ENCODE results near the gene SLC35F3.

Gene SLC35F3

DNA sequence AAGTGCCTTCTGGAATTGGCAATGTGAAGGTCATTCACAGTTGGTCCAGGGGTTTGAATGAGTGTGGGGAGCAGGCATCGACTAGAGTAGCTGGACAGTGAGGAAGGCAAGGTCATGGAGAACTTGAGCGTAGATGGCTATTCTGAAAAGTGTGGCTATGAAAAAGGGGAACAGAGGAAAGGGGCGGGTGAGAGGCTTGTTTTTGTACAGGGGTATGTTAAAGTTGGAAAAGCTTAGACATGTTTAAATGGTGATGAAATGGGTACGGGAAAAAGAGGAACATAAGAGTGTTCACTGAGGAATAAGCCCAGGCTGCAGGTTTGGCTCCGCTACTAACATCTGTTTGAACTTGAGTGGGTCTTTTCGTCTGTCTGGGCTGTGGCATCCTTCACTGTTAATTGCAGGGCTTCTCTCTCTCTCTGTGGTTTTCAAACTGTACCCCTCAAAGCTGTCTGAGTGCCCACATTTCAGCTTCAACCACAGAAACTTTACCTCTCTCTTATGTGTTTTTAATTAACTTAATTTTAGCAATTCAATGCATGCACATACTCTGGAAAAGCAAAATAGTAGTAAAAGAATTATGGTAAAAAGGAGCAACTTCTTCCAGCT is 398.0 kb downstream of the SLC35F3 start:
- no peak for DNase-seq

DNA sequence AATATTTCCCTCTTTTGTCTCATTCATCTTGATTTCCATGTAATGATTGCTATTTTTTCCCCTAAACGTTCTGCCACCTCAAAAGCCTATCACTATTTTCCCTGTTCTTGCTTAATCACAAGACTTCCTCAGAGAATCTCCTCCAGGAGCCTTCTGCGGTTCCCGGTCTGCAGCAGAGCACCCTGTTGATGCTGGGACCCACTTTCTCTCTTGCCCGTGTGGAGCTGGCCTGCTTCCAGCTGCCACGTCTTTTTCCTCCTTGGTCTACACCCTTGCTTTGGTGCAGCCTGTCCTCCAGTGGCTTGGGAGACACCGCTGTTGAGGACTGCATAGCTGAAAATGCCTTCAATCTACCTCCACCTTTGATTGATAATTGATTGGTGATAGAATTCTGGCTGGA is 398.8 kb downstream of the SLC35F3 start:
- DNase-seq: no peak

DNA sequence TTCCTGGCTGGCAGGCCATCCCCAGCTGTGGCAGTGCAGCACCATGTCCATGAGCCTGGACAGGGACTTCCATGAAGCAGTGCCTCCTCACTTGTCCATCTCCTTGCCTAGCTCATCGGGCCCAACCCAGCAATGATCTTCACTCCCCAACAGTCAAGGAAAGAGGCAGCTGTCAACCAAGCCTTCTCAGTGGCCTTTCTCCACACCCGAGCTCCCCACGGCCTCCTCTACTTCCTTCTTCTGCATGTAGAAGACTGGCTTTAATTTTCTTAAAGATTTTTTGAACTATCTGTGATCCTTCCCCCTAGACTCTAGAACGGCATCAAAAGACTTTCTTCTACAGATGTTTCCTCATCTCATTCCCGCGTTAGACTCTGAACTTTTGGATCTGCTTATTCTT is 403.2 kb downstream of the SLC35F3 start:
- no peak for DNase-seq

DNA sequence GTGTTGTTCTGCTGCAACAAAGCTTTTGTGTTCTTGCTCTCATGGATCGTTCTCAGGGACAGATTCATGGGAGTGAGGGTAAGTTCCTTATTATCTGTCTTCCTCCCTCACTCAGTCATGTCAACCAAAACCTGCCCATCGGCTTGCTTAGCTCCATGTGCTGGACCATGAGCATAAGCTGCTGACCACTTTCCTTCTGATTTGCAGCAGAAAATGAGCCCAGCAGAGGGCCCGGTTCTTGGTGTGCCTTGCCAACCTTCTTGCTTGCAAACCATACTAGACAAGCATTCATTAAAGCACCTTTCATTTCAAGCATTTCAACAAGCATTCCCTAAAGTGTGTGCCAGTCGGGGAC is 404.7 kb downstream of the SLC35F3 start:
- no peak for DNase-seq

DNA sequence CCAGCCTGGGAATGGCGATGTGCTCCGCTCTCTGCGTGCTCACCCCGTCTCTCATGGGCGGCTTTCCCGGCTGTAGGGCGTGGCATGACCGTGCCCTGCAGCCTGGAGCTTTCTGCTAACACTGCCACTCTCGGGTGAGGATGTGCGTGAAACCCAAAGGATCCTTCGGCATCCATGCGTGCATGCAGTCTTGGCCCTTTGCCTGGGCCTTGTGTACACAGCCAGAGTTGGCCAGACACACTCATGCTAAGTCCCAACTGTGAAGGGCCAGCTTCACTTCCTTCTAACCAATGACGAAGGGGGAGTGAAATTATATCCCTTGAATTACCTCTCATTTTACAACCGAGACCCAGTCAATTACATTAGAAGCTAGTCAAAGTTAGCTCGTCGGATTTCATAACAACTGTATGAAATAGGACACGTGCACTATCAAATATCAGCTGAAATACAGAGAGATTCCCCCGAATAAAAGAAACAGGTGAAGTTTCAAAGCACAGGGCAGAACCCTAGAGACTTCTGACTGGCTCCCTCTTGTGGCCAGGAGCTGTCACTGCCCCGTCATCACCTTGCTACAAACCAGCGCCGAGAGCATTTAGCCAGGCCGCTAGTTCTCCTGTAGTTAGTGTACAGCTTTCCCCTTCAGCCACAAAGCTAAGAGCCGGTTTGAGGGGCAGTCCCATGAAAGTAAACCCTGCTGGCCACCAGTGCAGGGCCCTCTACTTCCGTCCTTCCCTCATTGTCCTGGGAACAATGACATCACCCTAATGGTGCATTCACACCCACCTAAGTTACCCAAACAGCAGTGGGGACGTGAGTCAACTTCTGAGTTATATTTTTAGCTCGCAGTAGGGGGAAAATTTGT is 405.4 kb downstream of the SLC35F3 start:
- peak; percentile 70 for DNase-seq

DNA sequence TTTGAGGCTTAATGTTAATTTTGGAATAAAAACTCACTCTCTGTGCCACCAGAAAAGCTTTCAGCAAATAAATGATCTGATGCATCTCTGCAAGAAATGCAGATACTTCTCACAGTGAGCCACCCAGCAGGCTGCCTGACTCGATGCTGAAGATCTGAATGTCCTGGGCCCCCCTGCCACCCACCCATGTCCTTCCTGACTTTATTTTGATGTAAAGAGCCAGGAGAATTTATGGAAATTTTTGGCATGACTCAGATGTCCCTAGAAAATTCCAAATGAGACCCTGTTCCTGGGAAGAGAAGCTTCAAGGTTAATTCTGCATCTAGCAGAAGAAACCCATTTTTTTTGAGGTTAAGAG is 406.0 kb downstream of the SLC35F3 start:
- no peak for DNase-seq

DNA sequence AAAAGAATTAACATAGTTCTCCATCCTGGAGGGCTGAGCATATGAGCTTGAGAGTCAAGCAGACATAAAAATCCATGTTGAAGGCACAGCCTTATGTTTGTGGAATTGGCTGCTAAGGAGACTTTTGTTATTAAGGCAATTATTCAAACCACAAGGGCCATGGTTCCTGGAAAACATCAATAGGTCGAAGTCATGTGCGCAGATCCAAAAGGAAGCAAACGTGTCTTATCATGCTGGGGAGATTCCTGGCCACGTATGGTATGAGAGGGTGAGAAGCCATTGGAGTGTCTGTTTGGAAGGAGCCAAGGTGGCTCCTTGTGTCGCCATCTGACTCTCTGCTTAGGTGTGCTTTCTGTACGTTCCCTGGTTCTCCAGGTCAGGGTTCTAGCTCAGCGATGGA is 406.9 kb downstream of the SLC35F3 start:
- DNase-seq: no peak

DNA sequence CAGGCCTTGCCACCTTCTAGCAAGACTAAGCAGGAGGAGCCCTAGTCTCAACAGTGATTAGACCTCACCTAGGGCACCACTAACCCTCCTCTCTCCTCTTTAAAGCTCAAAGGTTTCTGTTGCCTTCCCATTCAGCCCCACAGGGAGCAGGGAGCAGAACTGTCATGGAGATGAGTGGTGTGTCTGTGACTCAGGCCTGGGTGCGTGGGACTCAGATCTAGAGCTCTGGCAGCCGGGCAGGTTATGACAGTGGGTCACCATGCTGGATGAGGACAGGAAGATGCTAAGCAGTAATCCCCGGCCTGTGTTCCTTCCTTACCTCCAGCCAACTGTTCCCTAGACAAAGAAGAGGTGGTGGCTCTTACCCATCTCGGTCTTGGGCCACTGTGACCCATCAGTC is 408.7 kb downstream of the SLC35F3 start:
- no peak for DNase-seq

DNA sequence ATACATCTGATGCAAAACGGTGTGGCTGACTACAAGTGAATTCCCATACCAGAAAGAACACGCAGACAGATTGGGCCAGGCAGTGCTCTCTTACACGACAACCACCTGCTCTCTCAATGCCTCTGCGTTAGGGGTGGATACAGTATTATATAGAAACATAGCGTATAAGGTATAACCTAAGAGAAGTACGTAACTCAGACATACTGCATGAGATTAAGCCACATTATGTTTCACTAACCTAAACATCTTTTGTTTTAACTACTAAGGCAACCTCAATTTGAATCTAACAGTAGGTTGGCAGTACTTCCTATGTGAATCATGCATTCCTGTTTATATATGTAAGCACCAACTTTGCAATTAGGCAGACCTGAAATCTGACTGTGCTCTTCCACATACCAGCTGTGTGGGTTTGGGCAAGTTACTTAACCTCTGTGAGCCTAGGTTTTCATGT is 410.6 kb downstream of the SLC35F3 start:
- DNase-seq: no peak

DNA sequence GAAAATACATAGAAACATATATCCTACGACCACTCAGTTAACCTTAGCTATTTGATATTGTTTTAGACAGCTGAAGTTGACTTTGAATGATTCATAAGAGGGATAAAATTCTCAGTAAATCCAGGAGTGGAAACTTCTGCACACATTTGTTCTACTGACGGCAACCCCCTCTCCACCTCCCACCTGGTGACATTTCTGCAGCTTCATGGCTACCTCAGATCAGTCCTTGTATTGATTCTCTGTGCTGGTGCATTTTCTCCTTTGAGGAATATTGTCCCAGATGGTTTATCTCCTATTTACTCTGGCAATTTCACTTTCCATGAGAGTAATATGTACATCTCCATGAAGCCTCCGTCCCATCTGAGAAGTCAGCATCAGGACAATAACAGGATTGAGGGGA is 411.1 kb downstream of the SLC35F3 start:
- DNase-seq: peak; percentile 18

DNA sequence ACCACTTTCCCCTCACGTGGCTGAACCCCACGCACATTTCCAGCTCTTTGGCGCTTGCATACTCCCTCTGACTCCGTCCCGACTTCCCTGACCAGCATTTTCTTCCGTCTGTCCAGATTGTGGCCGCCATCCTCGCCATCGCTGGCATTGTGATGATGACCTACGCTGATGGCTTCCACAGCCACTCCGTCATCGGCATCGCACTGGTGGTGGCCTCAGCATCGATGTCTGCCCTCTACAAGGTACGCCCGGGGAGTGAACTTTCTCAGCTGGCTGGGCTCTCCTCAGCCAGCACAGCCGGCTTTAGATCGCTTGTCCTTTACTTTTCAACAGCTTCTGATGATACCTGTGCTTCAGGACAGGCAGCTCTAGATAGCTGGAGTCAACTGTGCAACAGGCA is 412.0 kb downstream of the SLC35F3 start:
- DNase-seq: no peak

DNA sequence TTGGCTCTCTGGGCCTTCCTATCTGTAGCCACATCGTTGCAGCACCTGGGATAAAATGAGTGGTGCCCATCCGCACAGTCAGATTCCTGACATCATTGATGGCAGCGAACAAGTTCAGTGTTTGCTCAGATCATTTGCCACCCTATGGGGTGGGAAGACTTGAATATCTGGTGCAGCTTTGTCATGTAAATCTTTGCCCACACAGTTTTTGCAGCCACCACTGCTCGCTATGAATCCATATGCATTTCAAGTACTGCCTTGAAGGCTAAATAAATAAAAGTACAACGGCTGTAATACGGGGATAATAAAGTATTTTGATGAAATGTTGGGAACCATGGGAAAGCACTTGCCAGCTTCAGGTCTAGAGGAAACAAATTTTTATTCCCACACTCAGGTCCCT is 412.5 kb downstream of the SLC35F3 start:
- DNase-seq: no peak

DNA sequence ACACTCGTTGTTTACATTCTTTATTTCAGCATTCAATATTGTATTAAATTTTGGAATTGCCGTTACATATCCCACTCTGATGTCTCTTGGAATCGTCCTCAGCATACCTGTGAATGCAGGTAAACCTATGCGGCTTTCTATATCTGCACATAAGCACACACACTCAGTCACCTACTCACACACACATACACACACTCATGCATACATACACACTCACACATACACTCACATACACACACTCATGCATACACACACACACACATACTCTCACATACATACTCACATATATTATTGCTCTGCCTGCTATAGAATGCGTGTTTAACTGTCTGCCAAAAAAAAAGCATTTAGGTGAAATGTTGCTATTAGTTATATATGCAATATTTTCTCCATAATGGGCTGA is 415.6 kb downstream of the SLC35F3 start:
- no peak for DNase-seq

DNA sequence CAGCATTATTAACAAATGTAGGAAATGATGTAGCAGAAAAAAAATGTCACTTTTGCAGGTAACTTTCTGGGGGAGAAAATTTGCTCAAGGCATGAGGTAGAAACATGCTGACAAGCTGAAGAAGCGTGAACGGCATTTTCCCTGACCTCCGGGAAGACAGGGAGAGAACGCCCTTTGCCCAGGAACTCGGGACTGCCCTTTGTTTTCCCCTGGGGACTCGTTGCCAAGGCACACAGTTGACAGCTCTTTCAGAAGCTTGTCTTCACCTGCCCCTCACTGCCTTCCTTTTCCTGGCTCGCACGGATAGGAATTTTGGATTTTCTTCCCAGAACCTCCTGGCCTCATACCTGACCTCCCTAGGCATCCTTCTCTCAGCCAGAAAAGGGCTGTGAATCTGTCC is 416.1 kb downstream of the SLC35F3 start:
- DNase-seq: no peak

DNA sequence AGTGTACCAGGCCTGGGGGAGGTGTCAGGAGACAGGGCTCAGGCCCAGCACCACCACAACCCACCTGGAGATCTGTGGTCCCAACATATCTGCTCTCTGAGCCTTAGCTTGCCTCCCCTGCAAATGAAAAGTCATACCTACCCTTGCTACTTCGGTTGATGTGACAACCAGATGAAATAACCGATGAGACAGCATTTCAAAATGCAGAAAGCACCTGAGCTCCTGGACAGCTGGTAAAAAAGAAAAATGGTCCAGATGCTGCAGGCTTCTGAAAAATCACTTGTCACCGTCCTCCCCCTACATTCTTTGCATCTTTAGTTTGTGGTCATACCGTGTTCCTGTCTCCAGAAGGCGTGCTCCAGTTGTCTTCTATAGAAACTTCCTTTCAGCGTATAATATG is 416.8 kb downstream of the SLC35F3 start:
- DNase-seq: no peak

DNA sequence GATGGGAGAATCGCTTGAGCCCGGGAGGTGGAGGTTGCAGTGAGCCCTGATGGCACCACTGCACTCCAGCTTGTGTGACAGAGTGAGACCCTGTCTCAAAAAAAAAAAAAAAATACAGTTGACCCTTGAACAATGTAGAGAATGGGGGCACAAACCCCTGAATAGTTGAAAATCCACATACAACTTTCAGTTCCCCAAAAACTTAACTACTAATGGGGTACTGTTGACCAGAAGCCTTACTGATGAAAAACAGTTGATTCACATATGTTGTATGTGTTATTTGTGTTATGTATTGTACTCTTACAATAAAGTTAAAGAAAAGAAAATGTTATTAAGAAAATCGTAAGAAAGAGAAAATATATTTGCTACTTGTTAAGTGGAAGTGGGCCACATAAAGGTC is 417.6 kb downstream of the SLC35F3 start:
- no peak for DNase-seq

DNA sequence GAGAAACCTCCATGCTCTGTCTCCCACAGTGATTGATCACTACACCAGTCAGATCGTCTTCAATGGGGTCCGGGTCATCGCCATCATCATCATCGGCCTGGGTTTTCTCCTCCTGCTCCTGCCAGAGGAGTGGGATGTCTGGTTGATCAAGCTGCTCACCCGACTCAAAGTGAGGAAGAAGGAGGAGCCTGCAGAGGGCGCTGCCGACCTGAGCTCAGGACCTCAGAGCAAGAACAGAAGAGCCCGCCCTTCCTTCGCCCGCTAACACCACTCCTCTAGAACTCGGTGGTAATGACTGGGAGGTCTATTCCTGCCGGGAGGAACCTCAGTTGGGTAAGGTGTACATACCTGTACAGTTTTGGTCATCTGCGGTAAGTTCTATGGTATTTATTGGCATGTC is 418.5 kb downstream of the SLC35F3 start:
- peak; percentile 60 for DNase-seq

DNA sequence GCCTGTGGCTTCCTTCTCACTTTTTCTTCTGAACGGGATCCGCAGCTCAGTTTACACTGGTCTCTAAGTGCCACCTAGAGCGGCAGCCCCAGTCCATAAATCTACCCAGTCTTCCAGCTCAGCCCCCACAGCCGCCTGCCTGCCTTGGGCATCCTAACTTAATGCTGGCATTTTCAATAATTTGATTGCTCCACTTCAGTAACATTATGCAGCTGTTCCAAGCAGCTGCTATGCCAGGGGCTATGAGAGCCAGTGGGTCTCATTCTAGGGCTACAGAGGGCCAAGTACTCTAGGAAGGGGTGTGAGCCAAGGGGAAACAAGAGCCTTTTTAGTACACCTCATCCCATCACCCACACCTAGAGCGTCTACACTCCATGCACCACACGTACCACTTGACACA is 420.3 kb downstream of the SLC35F3 start:
- no peak for DNase-seq

DNA sequence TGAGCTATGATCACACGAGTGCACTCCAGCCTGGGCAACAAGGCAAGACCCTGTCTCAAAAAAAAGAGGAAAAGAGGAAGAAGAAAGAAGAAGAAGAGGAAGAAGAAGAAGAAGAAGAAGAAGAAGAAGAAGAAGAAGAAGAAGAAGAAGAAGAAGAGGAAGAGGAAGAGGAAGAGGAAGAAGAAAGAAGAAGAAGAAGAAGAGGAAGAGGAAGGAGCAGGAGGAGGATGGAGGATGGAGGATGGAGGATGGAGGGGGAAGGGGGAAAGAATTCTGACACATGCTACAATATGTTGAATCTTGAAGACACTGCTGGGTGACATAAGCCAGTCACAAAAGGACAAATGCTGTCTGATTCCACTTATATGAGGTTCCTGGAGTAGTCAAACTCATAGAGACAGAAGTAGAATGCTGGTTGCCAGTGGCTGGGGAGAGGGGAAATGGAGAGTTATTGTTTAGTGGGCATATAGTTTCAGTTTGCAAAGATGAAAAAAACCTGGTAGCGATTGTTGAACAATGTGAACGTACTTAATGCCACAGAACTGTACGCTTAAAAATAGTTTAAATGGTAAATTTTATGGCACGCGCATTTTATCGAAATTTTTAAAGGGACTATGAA is 421.5 kb downstream of the SLC35F3 start:
- DNase-seq: no peak

DNA sequence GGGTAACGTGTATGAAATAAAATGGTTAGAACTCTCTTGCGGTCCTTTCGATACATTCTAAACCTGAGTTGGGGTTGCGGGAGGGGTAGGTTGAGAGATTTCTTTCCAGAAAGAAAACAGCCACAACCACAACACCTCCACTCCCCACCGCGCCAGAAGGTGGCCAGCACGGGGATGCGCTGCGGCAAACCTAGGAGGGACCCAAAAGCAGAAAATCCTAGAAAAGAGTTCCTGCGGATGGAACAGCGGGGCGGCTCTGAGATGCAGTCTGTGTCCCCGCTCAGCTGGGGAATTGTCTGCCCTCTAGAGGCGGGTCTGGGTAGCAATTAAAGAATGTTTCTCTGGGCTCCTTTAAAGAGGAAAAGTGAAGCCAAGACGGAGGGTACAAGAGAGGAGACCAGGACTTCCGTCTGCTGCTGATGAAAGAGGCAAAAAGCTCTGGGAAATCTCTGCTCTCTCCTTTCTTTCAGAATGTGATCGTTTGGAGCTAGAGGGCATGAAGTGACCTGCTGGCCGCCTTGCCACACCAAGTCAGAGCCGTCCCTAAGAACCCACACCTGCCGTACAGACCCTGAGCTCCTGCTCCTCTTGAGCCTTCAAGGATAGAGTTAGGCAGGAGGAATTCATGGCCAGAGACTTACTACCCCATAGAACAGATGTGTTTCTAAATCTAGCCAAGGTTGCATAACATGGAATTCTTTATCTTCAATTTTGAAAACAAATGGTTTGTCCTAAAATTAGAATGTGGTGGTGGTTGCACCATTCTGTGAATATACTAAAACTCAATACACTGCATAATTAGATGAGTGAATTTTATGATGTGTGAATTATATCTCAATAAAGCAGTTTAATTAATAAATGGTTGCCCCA is 422.3 kb downstream of the SLC35F3 start:
- DNase-seq: peak; percentile 63

DNA sequence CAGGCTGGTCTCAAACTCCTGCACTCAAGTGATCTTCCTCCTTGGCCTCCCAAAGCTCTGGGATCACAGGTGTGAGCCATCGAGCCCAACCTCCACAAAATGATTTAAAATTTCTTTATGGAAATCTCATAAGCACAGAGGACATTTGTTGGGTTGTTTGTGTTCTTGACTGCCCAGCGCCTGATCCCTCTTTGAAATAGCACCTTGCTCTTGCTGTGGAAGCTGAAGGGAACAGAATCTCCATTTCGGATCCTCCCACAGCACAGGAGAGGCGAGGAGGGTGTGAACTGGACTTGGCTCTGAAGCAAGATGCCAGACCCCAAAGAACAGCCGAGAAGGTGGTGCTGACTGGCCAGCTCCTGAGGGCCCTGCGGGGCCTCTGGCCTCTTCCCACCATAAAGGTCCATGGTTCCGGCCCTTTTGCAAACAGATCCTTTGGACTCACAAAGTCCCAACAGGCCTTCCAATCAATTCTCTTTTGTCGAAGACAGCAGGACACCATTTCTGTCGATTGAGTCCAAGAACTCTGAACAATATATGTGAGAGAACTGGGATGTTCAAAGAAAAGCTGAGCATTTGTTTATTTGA is 423.2 kb downstream of the SLC35F3 start:
- no peak for DNase-seq

DNA sequence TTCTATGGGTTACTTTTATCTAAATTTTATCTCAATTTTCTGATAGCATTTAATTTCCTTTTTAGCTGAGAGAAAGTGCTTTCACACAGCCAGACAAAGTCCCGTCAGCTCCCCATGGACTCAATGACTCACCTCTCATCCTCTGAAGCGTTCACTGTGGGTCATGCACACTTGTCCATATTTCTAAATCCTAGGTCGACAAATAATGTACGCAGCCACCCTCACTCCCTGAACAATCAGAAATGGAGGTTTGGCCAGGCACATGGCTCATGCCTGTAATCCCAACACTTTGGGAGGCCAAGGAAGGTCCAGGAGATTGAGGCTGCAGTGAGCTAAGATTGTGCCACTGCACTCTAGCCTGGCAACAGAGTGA is 426.4 kb downstream of the SLC35F3 start:
- no peak for DNase-seq

DNA sequence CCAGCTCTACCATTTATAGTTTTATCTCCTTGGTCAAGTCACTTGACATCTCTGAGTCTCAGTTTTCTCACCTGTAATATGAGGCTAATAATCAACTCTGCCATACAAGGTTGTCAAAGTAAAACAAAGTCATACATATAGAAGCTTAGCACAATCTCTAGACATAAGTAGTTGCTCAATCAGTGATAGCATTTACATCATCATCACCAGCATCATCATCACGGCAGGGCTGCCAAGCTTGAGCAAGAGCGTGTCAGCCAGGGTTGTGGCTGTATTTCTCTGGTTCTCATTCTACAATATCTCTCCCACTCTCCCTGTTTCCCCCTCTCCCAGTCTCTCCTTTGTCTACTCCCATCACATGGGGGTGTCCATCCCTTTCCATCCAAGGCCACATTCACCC is 427.0 kb downstream of the SLC35F3 start:
- no peak for DNase-seq
